K562 (cell line): ENCODE measurements around the gene DNASE2. TPM values are rescaled to one million over a fixed set of nuclear protein-coding genes. Genes with fewer than 3 reads are reported as not detected.

Experiments
- CBX2 ChIP-seq: fragments of 200-600 bp; sonication (generic); IDR thresholded peaks from one replicate; pipeline ENCODE4 v1.6.1; 2012; ENCODE audit warnings: mild to moderate bottlenecking, low read length, inconsistent platforms; ENCODE audit not compliant: insufficient read depth, poor library complexity, severe bottlenecking
- CBX3 ChIP-seq, 2 experiments: IDR thresholded peaks; 1 replicate in 1 of 2; 2 replicates in 1 of 2; pipeline ENCODE4 v1.6.1; 2012; ENCODE audit warnings: inconsistent platforms in 2 of 2, low read length in 2 of 2, borderline replicate concordance in 1 of 2, control low read depth in 1 of 2
- CBX8 ChIP-seq: fragments of 200-600 bp; sonication (generic); IDR thresholded peaks from 2 replicates; pipeline ENCODE4 v1.6.1; 2012; ENCODE audit warnings: borderline replicate concordance, mixed run types, low read depth, mild to moderate bottlenecking, moderate library complexity, mixed read lengths, low read length, control low read depth, inconsistent platforms; ENCODE audit not compliant: poor library complexity, severe bottlenecking; ENCODE audit errors: extremely low read depth
- GMEB1 ChIP-seq: fragments of 250-450 bp; sonication (Bioruptor Pico); IDR thresholded peaks from 2 replicates; pipeline ENCODE4 v1.4.0; 2020; ENCODE audit warnings: mild to moderate bottlenecking
- HDGF ChIP-seq: fragments of 450-650 bp; IDR thresholded peaks from 2 replicates; pipeline ENCODE4 v1.6.1; 2016
- JUN ChIP-seq, 2 experiments: sonication (generic) in 1 of 2; formaldehyde crosslinking in 1 of 2; IDR thresholded peaks; 2 replicates each; pipeline versions ENCODE4 v1.6.1 to v1.8.0; 2012 to 2022; ENCODE audit warnings: borderline replicate concordance in 2 of 2, mild to moderate bottlenecking in 2 of 2, improper control_type of control experiment in 1 of 2, low read depth in 1 of 2, low read length in 1 of 2, missing genetic modification reagents in 1 of 2
- MCM2 ChIP-seq: fragments of 450-650 bp; IDR thresholded peaks from 2 replicates; pipeline ENCODE4 v1.6.1; 2017; ENCODE audit warnings: low read depth, mild to moderate bottlenecking
- MEF2A ChIP-seq: IDR thresholded peaks from 2 replicates; pipeline ENCODE4 v1.6.1; 2011; ENCODE audit warnings: low read depth, mild to moderate bottlenecking, low read length, moderate library complexity; ENCODE audit not compliant: control insufficient read depth
- NRF1 ChIP-seq, 2 experiments: fragments of 450-650 bp; IDR thresholded peaks in 1 of 2; conservative IDR thresholded peaks in 1 of 2; 2 replicates each; pipeline ENCODE4 v1.6.1; 2014; ENCODE audit warnings: mild to moderate bottlenecking in 2 of 2
- PATZ1 ChIP-seq: fragments of 250-450 bp; sonication (Bioruptor Pico); IDR thresholded peaks from 2 replicates; pipeline ENCODE4 v1.5.0; 2020; ENCODE audit warnings: mild to moderate bottlenecking, borderline replicate concordance
- PCBP1 ChIP-seq: fragments of 200-400 bp; formaldehyde crosslinking; IDR thresholded peaks from 2 replicates; pipeline ENCODE4 v1.6.1; 2018; ENCODE audit warnings: mild to moderate bottlenecking, low read depth, low read length; ENCODE audit not compliant: poor library complexity, severe bottlenecking
- POLR2AphosphoS2 ChIP-seq: IDR thresholded peaks from 2 replicates; pipeline ENCODE4 v1.6.1; 2012; ENCODE audit warnings: low read length, improper control_type of control experiment
- RBM34 ChIP-seq: fragments of 200-400 bp; formaldehyde crosslinking; IDR thresholded peaks from 2 replicates; pipeline ENCODE4 v1.6.1; 2018; ENCODE audit warnings: low read length, borderline replicate concordance; ENCODE audit not compliant: insufficient read depth
- RBM39 ChIP-seq: fragments of 200-400 bp; formaldehyde crosslinking; optimal IDR thresholded peaks from 2 replicates; pipeline ENCODE3; 2018; ENCODE audit warnings: low read depth, low read length
- RCOR1 ChIP-seq, 2 experiments: IDR thresholded peaks; 2 replicates each; pipeline ENCODE4 v1.6.1; 2012; ENCODE audit warnings: low read depth in 2 of 2, low read length in 2 of 2, borderline replicate concordance in 1 of 2, improper control_type of control experiment in 1 of 2
- SP1 ChIP-seq: sonication (generic); formaldehyde crosslinking; IDR thresholded peaks from 2 replicates; pipeline ENCODE4 v1.8.1; 2022; ENCODE audit warnings: mild to moderate bottlenecking, missing genetic modification reagents
- SRF ChIP-seq, 2 experiments: fragments of 250-450, 450-650 bp in 1 of 2; sonication (Bioruptor Pico) in 1 of 2; sonication (generic) in 1 of 2; formaldehyde crosslinking; IDR thresholded peaks; 2 replicates each; pipeline versions ENCODE4 v1.5.0 to v1.5.1; 2020 to 2022; ENCODE audit warnings: mild to moderate bottlenecking in 1 of 2, missing genetic modification reagents in 1 of 2
- TFE3 ChIP-seq: fragments of 450-650 bp; formaldehyde crosslinking; IDR thresholded peaks from 2 replicates; pipeline ENCODE4 v1.4.0; 2020; ENCODE audit warnings: mild to moderate bottlenecking, mixed read lengths
- ZNF23 ChIP-seq: fragments of 250-450 bp; sonication (Bioruptor Pico); IDR thresholded peaks from 2 replicates; pipeline ENCODE4 v1.4.0; 2020; ENCODE audit warnings: mild to moderate bottlenecking
- ZNF253 ChIP-seq: fragments of 250-450 bp; sonication (Bioruptor Pico); conservative IDR thresholded peaks from 2 replicates; pipeline ENCODE4 v1.6.1; 2021; ENCODE audit warnings: mild to moderate bottlenecking
- polyA plus RNA-seq, 8 experiments: library from polyadenylated mRNA; depleted of rRNA in 4 of 8; stranded (reverse) in 5 of 8; unstranded in 3 of 8; fragments of >200 nt; fragmentation: Nextera tagmentation in 2 of 8; fragmentation: Illumina TruSeq in 1 of 8; extraction: Ambion mirVana in 2 of 8; extraction: Trizol in 1 of 8; gene quantifications; 2 replicates each; pipeline versions ENCODE4 v1.2.1 to v1.2.3, GENCODE V29; 2011 to 2014; ENCODE audit warnings: inconsistent platforms in 1 of 8, missing spikeins in 1 of 8
- total RNA-seq, 7 experiments: library from RNA; depleted of rRNA in 6 of 7; stranded (reverse); fragments of >200 nt in 6 of 7; fragmentation: Illumina TruSeq in 2 of 7; extraction: Trizol in 2 of 7; gene quantifications; 2 replicates each; pipeline versions ENCODE4 v1.2.1 to v1.2.3, GENCODE V29; 2011 to 2021; ENCODE audit warnings: low replicate concordance in 1 of 7
- TF ChIP-seq, protein P1 (sequence below), 2 experiments: fragments of 450-650 bp in 1 of 2; sonication (generic) in 1 of 2; formaldehyde crosslinking; conservative IDR thresholded peaks; 2 replicates each; pipeline versions ENCODE4 v1.4.0 to v1.8.1; 2020 to 2022; ENCODE audit warnings: mild to moderate bottlenecking in 1 of 2, missing genetic modification reagents in 1 of 2

DNASE2 gene
- total and polyA plus RNA-seq, 9 of the 15 experiments (the other 6 are each of a cell fraction or from before 2014, with no cell fraction given), result 4.4 to 27.0 (median 20.2) TPM

DNA sequence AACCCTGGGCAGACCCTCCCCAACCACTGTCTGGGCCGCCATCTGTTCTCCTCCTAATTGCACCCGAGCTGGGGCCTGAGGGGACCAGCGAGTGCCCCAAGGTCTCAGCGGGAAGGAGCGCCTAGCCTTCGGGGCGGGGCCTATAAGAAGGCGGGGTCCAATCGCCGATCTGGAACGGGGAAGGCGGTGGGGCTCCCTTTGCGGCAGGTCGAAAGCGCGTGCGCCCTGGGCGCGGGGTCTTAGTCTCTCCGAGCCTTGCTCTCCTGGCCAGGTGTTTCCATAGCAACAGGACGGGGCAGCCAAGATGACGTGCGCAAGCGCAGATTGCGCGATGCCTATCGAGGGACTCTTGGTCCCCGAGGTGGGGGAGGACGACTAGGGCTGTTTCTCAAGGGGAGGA, 40.2 kb downstream of the DNASE2 start (continued):
- TF ChIP-seq POLR2AphosphoS2 (no peak), ZNF253 (CRISPR knock-in tag) (no peak), TFE3 (CRISPR knock-in tag) (no peak), RCOR1 (IDR thresholded peaks at IDR 0.05; ENCODE audit: borderline replicate concordance in 1 of 2, low read depth in 2 of 2, low read length in 2 of 2) (peak in 1 of 2 experiments; percentile 66; a peak in 1 of 4 replicates), PCBP1 (no peak), HDGF (no peak), PATZ1 (CRISPR knock-in tag) (no peak), NRF1 (conservative IDR thresholded peaks at IDR 0.05 in 1 of 2, IDR thresholded peaks at IDR 0.05 in 1 of 2) (peak; percentile 91 to 93), MEF2A (no peak), CBX3 (IDR thresholded peaks at IDR 0.05; ENCODE audit: borderline replicate concordance in 1 of 2, low read length in 2 of 2) (no peak), MCM2 (no peak), CBX8 (no peak), ZNF23 (no peak), RBM34 (no peak), GMEB1 (CRISPR knock-in tag) (no peak), JUN (IDR thresholded peaks at IDR 0.05; ENCODE audit: borderline replicate concordance, low read depth, low read length) (no peak), JUN (CRISPR knock-in tag; IDR thresholded peaks at IDR 0.05; ENCODE audit: borderline replicate concordance) (no peak), RBM39 (no peak), CBX2 (no peak), SP1 (CRISPR knock-in tag) (peak; percentile 14; the same call in 1 of the 2 replicates), SRF (CRISPR knock-in tag; IDR thresholded peaks at IDR 0.05) (no peak)
- TF ChIP-seq, protein P1, sequence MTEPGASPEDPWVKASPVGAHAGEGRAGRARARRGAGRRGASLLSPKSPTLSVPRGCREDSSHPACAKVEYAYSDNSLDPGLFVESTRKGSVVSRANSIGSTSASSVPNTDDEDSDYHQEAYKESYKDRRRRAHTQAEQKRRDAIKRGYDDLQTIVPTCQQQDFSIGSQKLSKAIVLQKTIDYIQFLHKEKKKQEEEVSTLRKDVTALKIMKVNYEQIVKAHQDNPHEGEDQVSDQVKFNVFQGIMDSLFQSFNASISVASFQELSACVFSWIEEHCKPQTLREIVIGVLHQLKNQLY (CRISPR knock-in tag; conservative IDR thresholded peaks at IDR 0.05), result no peak
